ENCODE measurements around the gene TP53RK. TPM values are rescaled to one million over a fixed set of nuclear protein-coding genes. Genes with fewer than 3 reads are reported as not detected.

TP53RK gene
- total and polyA plus RNA-seq, 2 of the 4 experiments (the other 2 are of a cell fraction) = 8.7 to 10.6 TPM

- Histone ChIP-seq H3K27me3 (ENCODE audit: control insufficient read depth, insufficient read depth, low read length) (no peaks in the 10 kb centered on the region), H3K4me1 (ENCODE audit: control insufficient read depth, insufficient read depth, low read length) (peaks cover 22% of the 10 kb centered on the region), H3K36me3 (ENCODE audit: control insufficient read depth, insufficient read depth, low read length) (peaks cover 6% of the 10 kb centered on the region; the same call in 1 of the 2 replicates), H2BK5ac (ENCODE audit: low read depth, low read length, poor library complexity, severe bottlenecking) (peak within 1 kb of the TSS; percentile 73), H3K9me1 (ENCODE audit: insufficient read depth, low read length) (peaks cover 42% of the 10 kb centered on the region), H2AFZ (replicated peaks; ENCODE audit: low read length, poor library complexity) (peak within 1 kb of the TSS; percentile 99), H3K4ac (ENCODE audit: low read depth, low read length) (peak within 1 kb of the TSS; percentile 98), H4K8ac (ENCODE audit: low read depth in 2 of 2, low read length in 2 of 2) (peak within 1 kb of the TSS; percentile 97 to 100), H2BK15ac (ENCODE audit: low read depth, low read length) (peak within 1 kb of the TSS; percentile 83), H4K20me1 (ENCODE audit: insufficient read depth, low read length) (0 out of 2 replicates have a peak, but pooled peaks cover 2% of the 10 kb centered on the region), H2BK20ac (ENCODE audit: low read depth, low read length) (peak within 1 kb of the TSS; percentile 90), H4K91ac (ENCODE audit: insufficient read depth, low read depth, low read length) (peak within 1 kb of the TSS; percentile 99), H3K9ac (ENCODE audit: low read depth, low read length) (peak within 1 kb of the TSS; percentile 93), H3K56ac (ENCODE audit: extremely low read depth, insufficient read depth, low read length) (peak within 1 kb of the TSS; percentile 92), H2BK120ac (ENCODE audit: low read depth, low read length) (peak within 1 kb of the TSS; percentile 92), H3K9me3 (ENCODE audit: control insufficient read depth, insufficient read depth, low read length) (peaks cover 3% of the 10 kb centered on the region), H3K18ac (ENCODE audit: low read depth, low read length) (peak within 1 kb of the TSS; percentile 96), H2AK9ac (replicated peaks; ENCODE audit: low read depth, low read length, poor library complexity) (peak within 1 kb of the TSS; percentile 100), H3K4me3 (ENCODE audit: insufficient read depth, low read depth, low read length) (peak within 1 kb of the TSS; percentile 55), H4K5ac (ENCODE audit: low read depth, low read length) (peak within 1 kb of the TSS; percentile 100), H3K27ac (ENCODE audit: insufficient read depth, low read length) (peak within 1 kb of the TSS; percentile 89), H3K79me1 (ENCODE audit: low read depth in 1 of 2, low read length in 2 of 2) (peaks cover 31 to 54% of the 10 kb centered on the region in 2 experiments), H3K4me2 (ENCODE audit: low read depth, low read length) (peak within 1 kb of the TSS; percentile 77), H2AK5ac (ENCODE audit: low read depth, low read length) (peak within 1 kb of the TSS; percentile 99), H3K23ac (ENCODE audit: low read depth, low read length) (peak within 1 kb of the TSS; percentile 89), H3K14ac (replicated peaks; ENCODE audit: low read depth, low read length) (peak within 1 kb of the TSS; percentile 99)
- in situ Hi-C loops (cut with MboI; ENCODE audit: low sequenced_read_pairs) (no loop called here), intact Hi-C loops (cut with micrococcal nuclease) (no loop called here), dilution Hi-C loops (cut with HindIII; ENCODE audit: low sequenced_read_pairs, unreplicated experiment) (no loop called here)
- no TSS peak for BruUV-seq (replicated peaks)
- TF ChIP-seq MAZ (IDR thresholded peaks at IDR 0.05; ENCODE audit: borderline replicate concordance, low read depth, low read length) (peak; percentile 26; the same call in 1 of the 2 replicates), BHLHE40 (IDR thresholded peaks at IDR 0.05; ENCODE audit: low read depth, low read length) (no peak), RCOR1 (IDR thresholded peaks at IDR 0.05; ENCODE audit: insufficient replicate concordance, low read length) (no peak), SMC3 (IDR thresholded peaks at IDR 0.05; ENCODE audit: low read depth, low read length) (no peak), CHD1 (IDR thresholded peaks at IDR 0.05; ENCODE audit: low read depth, low read length) (no peak), NFE2L2 (IDR thresholded peaks at IDR 0.05; ENCODE audit: low read depth, low read length) (no peak), RAD21 (IDR thresholded peaks at IDR 0.05; ENCODE audit: low read length) (no peak), POLR2A (IDR thresholded peaks at IDR 0.05; ENCODE audit: low read depth, low read length) (peak; percentile 51; the same call in 1 of the 2 replicates)
- TF ChIP-seq, protein P1, sequence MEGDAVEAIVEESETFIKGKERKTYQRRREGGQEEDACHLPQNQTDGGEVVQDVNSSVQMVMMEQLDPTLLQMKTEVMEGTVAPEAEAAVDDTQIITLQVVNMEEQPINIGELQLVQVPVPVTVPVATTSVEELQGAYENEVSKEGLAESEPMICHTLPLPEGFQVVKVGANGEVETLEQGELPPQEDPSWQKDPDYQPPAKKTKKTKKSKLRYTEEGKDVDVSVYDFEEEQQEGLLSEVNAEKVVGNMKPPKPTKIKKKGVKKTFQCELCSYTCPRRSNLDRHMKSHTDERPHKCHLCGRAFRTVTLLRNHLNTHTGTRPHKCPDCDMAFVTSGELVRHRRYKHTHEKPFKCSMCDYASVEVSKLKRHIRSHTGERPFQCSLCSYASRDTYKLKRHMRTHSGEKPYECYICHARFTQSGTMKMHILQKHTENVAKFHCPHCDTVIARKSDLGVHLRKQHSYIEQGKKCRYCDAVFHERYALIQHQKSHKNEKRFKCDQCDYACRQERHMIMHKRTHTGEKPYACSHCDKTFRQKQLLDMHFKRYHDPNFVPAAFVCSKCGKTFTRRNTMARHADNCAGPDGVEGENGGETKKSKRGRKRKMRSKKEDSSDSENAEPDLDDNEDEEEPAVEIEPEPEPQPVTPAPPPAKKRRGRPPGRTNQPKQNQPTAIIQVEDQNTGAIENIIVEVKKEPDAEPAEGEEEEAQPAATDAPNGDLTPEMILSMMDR (conservative IDR thresholded peaks at IDR 0.05; ENCODE audit: low read depth, low read length) = 0 out of 2 replicates have a peak, but pooled peaks have one; percentile 3
- ChIA-PET CTCF (no interaction called here), POLR2A (ENCODE audit: unreplicated experiment) (no interaction called here)
- peak; percentile 86 for ATAC-seq (ENCODE audit: low read depth)
- WGBS, 2 experiments (ENCODE audit: extremely low coverage in 2 of 2, insufficient read length in 1 of 2) = 2% methylated on average over 29 of the region's 67 CpGs; no CpG with 5 or more reads in 1 of the 2 experiments
- DNase-seq = peak; percentile 61
Measured at GRCh38 chr20:46709459-46710152, 20.4 kb upstream of the TP53RK start, which contains the start of gene SLC2A10. SLC2A10 (plus strand) TSS chr20:46709649; CDS start chr20:46709737, 88 bp downstream.

All from IMR-90 (cell line).